Thyroid gland (tissue), 4 donors: ENCODE data around the gene BLACAT1. TPM values are rescaled to one million over a fixed set of nuclear protein-coding genes. Genes with fewer than 3 reads are reported as not detected.
"Not testable (repeated sequence)": the region's sequence is repeated elsewhere in the genome, so short reads cannot be mapped to it uniquely, and the experiment has no call there.

Experiments used
- DNase-seq, 2 donors: peaks; one replicate each; pipeline ENCODE4 v3.0.0-alpha.2; 2019
- H3K27ac ChIP-seq, 3 donors: fragments of 200-600 bp; sonication (generic); 1 replicate in 2 of 3; 2 replicates in 1 of 3; pipeline ENCODE4 v1.5.1; 2016 to 2019; ENCODE audit warnings: mild to moderate bottlenecking in 1 of 3, moderate library complexity in 1 of 3
- H3K27me3 ChIP-seq: fragments of 200-600 bp; sonication (generic); one replicate; pipeline ENCODE4 v1.5.1; 2019
- H3K36me3 ChIP-seq, 2 donors: fragments of 200-600 bp; sonication (generic); one replicate each; pipeline ENCODE4 v1.5.1; 2016 to 2019
- H3K4me1 ChIP-seq, 2 donors: fragments of 200-600 bp; sonication (generic); one replicate each; pipeline ENCODE4 v1.5.1; 2017 to 2019
- H3K4me3 ChIP-seq, 3 donors: fragments of 200-600 bp; sonication (generic); replicated peaks in 1 of 3; 1 replicate in 2 of 3; 2 replicates in 1 of 3; pipeline ENCODE4 v1.5.1; 2016; ENCODE audit warnings: mild to moderate bottlenecking in 1 of 3
- H3K9me3 ChIP-seq: fragments of 200-600 bp; sonication (generic); one replicate; pipeline ENCODE4 v1.5.1; 2017
- CTCF ChIP-seq, 6 experiments: fragments of 200-600 bp in 3 of 6; fragments of 450-650 bp in 3 of 6; sonication (generic) in 3 of 6; IDR thresholded peaks; one replicate each; pipeline ENCODE4 v1.5.1; 2016 to 2019; ENCODE audit warnings: antibody characterized with exemption in 6 of 6, mild to moderate bottlenecking in 2 of 6, inconsistent platforms in 1 of 6, moderate library complexity in 1 of 6
- POLR2A ChIP-seq, 2 donors: fragments of 450-650 bp; IDR thresholded peaks; one replicate each; pipeline ENCODE4 v1.6.1; 2017; ENCODE audit warnings: antibody characterized with exemption in 2 of 2, mild to moderate bottlenecking in 2 of 2, moderate library complexity in 1 of 2
- WGBS, 2 donors: methylation state at CpG; one replicate each; pipeline ENCODE4 v1.1.5; 2017; 5-methylcytosine and 5-hydroxymethylcytosine counted together
- intact Hi-C: fragments of 100-400 bp; cut with DNase I; formaldehyde crosslinking; loops from one replicate; pipeline ENCODE4 v1.15.1; 2023
- total RNA-seq, 4 donors: library from RNA; depleted of rRNA; stranded (reverse); fragments of >200 nt; gene quantifications; one replicate each; pipeline ENCODE4 v1.2.3, GENCODE V29; 2016

BLACAT1 gene
- total RNA-seq, 4 donors from 2014 or later = 2.3 to 4.2 (median 3.2) TPM

- no peak overlapping the region for H3K4me3 ChIP-seq
- DNase-seq = no peak
- H3K4me1 ChIP-seq = peaks cover 31 to 44% of the 10 kb centered on the region in 2 donors
- intact Hi-C loops = loop anchor here (5.0 kb wide), 1 partner anchor 45 kb away; no protein-coding TSS in a partner anchor
- no peaks in the 10 kb centered on the region for H3K36me3 ChIP-seq
- H3K9me3 ChIP-seq = no peaks in the 10 kb centered on the region
- no peak for TF ChIP-seq POLR2A (IDR thresholded peaks at IDR 0.05)
- no peak for TF ChIP-seq CTCF (IDR thresholded peaks at IDR 0.05)
- H3K27me3 ChIP-seq = no peaks in the 10 kb centered on the region
- WGBS, 2 donors = 85 to 88% methylated on average over 5 of the region's 5 CpGs
- no peak overlapping the region for H3K27ac ChIP-seq
Observed at GRCh38 chr1:205436776-205437410, 19.0 kb downstream of the BLACAT1 start.

- TF ChIP-seq CTCF (IDR thresholded peaks at IDR 0.05) (no peak), POLR2A (IDR thresholded peaks at IDR 0.05) (no peak)
- no peaks in the 10 kb centered on the region for H3K27me3 ChIP-seq
- no peak overlapping the region for H3K4me3 ChIP-seq
- intact Hi-C loops = loop anchor here (5.0 kb wide), 1 partner anchor 46 kb away; no protein-coding TSS in a partner anchor
- no peak overlapping the region for H3K27ac ChIP-seq
- no peaks in the 10 kb centered on the region for H3K36me3 ChIP-seq
- DNase-seq = no peak
- no peaks in the 10 kb centered on the region for H3K9me3 ChIP-seq
- 64 to 70% methylated on average over 11 of the region's 11 CpGs for WGBS, 2 donors
- peaks cover 23 to 36% of the 10 kb centered on the region in 2 donors for H3K4me1 ChIP-seq
Observed at GRCh38 chr1:205435578-205436573, 20.0 kb downstream of the BLACAT1 start.

- intact Hi-C loops = loop anchor here (5.0 kb wide), 1 partner anchor 48 kb away; no protein-coding TSS in a partner anchor
- Histone ChIP-seq H3K4me1 (peaks cover 14 to 33% of the 10 kb centered on the region in 2 donors), H3K36me3 (no peaks in the 10 kb centered on the region), H3K4me3 (no peak overlapping the region), H3K27me3 (no peaks in the 10 kb centered on the region), H3K27ac (no peak overlapping the region), H3K9me3 (no peaks in the 10 kb centered on the region)
- DNase-seq = no peak
- 82 to 83% methylated on average over 6 of the region's 6 CpGs for WGBS, 2 donors
- TF ChIP-seq CTCF (IDR thresholded peaks at IDR 0.05) = no peak
- TF ChIP-seq POLR2A (IDR thresholded peaks at IDR 0.05) = no peak
Observed at GRCh38 chr1:205434738-205435137, 21.1 kb downstream of the BLACAT1 start.

DNA sequence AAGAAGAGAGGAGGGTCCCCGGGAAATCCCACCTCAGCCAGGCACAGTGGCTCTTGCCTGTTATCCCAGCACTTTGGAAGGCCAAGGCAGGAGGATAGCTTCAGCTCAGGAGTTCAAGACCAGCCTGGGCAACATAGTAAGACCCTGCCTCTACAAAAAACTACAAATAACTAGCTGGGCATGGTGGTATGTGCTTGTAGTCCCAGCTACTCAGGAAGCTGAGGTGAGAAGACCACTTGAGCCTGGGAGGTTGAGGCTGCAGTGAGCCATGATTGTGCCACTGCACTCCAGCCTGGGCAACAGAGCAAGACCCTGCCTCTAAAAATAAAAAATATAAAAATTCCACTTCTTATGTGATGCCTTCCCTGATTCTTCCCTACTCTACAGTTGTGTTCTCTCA is 23.2 kb downstream of the BLACAT1 start:
- DNase-seq, H3K9me3 ChIP-seq, intact Hi-C loops, H3K36me3 ChIP-seq, H3K27ac ChIP-seq, H3K27me3 ChIP-seq, H3K4me3 ChIP-seq: not testable (repeated sequence)
- WGBS, 2 donors = 80 to 90% methylated on average over 1 of the region's 1 CpG
- peaks cover 0 to 15% of the 10 kb centered on the region in 2 donors for H3K4me1 ChIP-seq

DNA sequence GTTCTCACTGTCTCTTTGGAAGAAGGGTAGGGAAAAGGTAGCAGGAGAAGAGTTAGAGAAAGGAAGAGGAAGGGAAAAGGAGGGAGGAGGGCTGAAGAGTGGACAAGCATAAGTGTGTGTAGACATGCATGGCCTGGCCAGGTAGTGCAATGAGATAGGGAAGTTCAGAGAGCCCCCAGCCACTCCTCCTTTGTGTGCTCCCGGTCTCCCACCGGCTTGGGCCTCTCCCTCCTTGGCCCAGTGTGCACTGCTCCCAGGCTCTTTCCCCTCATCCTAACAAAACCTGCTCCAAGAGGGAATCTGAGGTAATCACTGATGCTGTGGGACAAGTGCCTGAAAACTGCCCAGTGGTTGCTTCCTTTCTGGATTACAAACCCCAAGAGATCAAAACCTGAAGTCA is 23.7 kb downstream of the BLACAT1 start:
- H3K4me3 ChIP-seq = no peak overlapping the region
- no peak overlapping the region for H3K27ac ChIP-seq
- no peaks in the 10 kb centered on the region for H3K27me3 ChIP-seq
- no peaks in the 10 kb centered on the region for H3K9me3 ChIP-seq
- H3K4me1 ChIP-seq = peaks cover 0 to 15% of the 10 kb centered on the region in 2 donors
- H3K36me3 ChIP-seq = no peaks in the 10 kb centered on the region
- 44 to 55% methylated on average over 2 of the region's 2 CpGs for WGBS, 2 donors
- intact Hi-C loops = no loop called here
- no peak for DNase-seq
- no peak for TF ChIP-seq POLR2A (IDR thresholded peaks at IDR 0.05)
- TF ChIP-seq CTCF (IDR thresholded peaks at IDR 0.05) = no peak
